Stimulated activated CD4-positive, alpha-beta T cell treated with anti-CD3 and anti-CD28 coated beads, TNF-alpha, amount 100 ng/mL, for 48 hours (primary cell): ENCODE results near the gene HOMER2.

Experiments used
- DNase-seq, 3 donors: peaks; one replicate each; pipeline ENCODE4 v3.0.0-alpha.2; 2020; ENCODE audit warnings: low read depth in 3 of 3

The HOMER2 gene

DNA sequence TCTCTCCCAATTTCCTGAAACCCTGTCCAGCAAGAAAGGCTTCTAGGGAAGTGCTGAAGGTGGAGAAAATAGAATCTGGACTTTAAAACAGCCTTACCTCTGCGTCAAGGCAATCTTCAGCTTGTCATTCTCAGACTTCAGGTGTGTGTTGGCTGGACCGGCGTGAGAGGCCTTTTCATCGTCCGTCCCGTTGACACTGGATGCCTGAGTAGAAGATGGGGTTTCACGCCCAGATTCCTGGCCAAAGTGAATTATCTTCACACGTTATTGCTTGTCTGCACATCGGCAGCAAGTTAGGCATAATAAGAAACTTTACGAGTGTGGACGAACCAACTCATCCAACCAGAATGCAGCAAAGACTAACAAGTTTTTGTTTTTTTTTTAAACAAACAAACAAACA is 93.6 kb downstream of the HOMER2 start:
- DNase-seq, result no peak

DNA sequence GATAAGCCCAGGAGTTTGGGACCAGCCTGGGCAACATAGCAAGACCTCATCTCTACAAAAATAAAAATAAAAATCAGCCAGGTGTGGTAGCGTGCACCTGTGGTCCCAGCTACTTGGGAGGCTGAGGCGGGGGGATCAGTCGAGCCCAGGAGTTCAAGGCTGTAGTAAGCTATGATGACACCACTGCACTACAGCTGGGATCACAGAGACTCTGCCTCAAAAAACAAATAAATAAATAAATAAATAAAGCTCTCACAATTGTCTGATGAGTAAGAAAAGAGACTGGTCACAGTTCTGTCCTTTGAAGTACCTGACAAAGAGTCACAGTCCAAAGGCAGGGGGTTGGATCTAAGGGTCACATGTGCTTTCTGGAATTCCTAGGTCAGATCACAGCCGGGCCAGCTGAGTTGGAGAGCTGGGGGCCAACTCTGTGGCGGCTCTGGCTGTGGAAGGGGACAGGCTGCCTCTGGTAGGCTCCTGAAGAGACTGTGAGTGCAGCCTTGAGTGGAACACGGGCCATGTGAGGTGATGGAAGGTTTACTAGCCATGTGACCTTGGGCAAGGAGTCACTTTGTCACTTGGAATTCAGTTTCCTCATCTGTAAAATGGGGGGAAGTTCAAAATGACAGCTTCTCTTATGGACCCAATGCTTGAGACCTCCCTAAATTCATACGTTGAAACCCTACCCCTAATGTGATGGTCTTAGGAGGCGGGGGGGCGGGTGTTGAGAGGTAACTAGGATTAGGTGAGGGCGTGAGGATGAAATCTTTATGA is 95.9 kb downstream of the HOMER2 start:
- no peak for DNase-seq

DNA sequence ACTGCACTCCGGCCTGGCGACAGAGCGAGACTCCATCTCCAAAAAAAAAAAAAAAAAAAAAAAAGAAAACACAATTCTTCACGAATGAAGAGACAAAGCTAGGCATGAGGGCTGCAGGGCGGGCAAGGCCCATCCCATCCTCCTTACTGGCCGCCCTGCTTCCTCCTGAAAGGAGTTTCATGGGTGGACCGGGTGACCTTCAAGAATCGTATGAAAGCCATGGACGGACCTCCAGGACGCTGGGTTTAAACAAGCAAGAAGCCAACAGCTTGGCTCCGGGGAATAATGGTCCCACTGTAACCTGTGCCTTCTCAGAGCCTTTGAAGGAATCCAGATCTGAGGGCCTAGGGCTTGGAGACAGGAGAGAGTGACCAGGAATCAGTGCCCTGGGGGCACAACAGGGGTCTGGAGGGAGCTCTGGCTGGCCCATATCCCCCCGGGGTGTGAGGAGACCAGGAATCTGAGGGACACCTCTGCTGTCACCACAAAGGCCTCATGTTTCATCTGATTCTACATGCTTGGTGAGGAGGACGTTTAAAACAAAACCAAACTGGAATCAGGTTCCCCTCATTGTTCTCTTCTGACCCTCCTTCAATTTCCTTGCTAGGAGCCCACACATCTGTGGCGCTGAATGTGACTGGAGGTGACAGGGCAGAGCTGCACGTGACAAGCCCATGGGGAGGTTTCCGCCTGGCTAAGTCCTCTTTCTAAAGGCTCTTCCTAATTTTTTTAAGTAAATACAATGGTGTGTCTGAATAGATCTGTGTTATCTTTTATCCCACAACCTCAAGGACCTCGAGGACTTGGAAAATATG is 97.0 kb downstream of the HOMER2 start:
- no peak for DNase-seq

DNA sequence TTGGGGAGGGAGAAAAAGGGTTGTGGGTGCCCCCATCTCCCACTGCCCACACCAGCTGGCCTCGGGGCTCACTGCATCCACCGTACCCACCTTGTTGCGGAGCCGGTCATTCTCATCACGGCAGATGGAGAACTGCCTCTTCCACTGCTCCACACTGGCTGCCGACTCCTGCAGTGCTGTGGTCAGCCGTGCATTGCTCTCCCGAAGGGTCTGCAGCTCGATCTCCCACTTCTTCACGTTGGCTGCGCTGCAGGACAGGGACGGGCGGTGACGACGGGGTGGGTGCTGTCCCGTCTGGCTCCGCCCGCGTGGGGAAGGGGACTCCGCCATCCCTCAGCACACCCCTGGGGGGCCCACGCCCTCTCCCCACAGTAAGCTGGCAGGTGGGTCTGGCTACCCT is 98.0 kb downstream of the HOMER2 start:
- no peak for DNase-seq

DNA sequence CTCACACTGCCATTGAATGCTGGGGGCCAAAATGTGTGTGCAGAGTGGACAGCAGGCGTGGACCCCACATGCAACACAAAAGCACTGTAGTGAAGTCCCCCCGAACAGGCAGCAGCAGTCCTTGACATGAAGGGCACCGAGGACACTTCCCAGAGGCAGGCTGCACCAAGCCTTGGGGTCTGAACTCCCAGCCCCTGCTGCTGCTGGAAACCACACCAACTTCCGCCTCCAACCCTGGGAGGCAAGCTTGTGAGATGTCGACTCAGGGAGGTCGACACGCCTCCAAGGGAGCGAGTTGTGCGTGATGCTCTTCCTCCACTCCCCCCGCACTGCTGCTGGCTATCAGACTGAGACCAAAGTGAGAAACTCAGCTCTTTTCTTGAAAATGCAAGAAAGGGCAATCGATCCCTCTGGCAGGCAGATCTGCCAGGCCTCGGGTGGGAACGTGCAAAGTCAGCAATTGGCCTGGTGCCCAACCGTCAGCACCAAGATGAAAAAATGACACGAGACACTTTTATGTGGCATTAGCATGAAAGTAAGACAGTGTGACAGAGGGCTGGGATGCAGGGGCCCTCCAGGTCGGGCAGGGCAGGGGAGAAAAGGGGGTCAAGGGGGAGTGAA is 99.5 kb downstream of the HOMER2 start:
- no peak for DNase-seq

DNA sequence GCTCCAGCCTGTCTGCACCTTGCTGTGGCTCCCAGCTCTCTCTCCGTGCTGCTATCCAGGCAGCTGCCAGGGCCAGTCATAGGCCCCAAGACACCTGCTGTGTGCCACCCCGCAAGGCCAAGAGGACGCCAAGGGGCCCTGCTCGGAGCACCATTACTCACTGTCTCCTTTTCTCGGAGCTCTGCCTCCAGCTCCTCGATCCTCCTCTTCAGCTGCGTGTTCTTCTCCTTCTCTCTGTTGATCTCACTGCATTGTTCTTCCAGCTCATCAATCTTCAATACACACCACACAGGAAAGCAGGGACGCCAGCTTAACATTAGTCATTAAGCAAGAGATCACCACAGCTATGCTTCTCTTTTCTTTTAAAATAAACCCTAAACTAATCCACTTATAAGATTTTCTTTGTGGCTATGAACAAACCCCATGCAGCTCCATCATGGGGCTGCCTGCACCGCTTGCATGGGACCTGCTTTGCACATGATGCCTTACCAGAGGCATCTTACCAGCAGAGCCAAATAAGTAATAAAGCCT is 100.5 kb downstream of the HOMER2 start:
- no peak for DNase-seq

DNA sequence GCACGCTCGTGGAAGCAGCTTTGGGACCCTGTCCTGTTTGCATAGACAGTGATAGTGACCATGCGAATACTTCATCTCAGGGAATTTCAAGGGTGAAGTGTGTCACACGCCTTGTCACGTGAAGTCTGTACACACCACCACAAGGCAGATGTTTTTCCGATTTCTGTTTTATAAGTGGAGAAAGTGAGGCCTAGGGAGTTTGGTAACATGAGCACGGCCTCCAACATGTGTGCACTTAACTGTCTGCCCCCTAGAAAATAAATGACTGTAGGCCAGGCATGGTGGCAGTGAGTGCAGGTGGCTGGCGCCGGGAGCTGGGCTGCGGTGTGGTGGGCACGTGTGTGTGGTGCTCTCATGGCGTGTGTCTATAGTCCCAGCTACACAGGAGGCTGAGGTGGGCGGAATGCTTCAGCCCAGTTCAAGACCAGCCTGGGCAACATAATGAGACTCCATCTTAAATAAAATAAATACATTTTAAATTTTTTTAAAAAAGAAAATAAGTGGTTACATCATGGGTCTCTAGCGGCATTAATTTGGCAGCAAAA is 101.1 kb downstream of the HOMER2 start:
- no peak for DNase-seq

DNA sequence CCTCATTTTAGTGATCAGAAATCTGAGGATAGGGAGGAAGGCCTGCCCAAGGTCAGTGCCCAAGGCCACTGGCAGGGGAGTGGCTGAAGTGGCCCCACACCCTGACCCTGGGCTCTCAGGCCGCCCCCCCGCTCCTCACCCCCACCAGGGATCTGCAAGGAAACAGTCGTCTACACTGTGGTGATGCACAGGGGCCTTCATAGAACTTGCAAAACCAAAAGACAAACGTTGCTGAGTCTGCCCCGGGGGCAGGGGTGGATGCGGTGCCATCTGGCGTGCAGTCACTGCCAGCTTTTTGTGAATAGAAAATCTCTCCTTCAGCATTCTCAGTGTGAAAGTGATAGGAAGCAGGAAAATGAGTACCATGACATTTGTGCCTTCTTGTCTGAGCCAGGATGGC is 101.8 kb downstream of the HOMER2 start:
- DNase-seq, result no peak

DNA sequence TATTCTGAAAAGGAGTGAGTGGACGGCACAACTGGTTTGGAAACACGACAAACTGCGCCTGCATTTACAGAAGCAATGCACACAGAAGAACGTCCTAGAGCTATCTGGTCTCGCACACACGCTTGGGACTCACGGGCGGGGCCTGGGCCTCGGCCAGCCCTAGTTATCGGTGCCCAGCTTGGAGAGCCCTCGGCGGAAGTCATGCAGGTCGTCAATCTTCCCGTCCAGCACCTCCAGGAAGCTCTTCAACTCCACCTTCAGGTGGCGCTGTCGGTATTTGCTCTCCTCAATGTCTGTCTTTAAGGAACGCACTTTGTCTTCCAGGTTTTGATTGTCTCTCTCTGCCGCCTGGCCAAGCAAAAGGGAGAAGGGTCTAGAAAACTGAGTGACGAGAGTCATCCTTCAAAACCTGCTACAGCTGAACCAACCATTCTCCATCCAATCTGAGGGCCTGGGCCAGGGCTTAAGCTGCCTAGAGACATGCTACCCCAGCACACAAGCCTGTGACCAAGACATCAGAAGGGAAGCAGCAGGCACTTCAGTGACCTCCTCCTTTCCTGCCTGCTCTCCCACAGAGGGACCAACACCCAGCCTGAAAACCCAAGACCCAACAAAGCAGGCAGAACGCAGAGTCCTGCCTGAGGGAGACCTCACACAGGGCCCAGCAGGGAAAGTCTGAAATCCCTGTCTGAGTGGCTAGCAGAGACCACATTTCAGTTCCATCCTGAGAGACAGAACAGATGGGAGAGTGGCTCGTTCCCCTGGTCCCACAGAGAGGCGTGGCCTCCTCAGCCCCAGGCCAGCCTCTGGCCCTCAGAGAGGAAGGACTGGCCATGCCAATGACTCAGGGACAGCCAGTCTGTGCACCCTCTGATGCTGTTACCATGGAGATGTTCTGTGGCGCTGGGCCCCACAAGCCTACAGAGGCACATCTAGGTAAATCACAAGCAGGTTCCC is 102.7 kb downstream of the HOMER2 start:
- peak; percentile 18 to 52 (median 21) for DNase-seq

DNA sequence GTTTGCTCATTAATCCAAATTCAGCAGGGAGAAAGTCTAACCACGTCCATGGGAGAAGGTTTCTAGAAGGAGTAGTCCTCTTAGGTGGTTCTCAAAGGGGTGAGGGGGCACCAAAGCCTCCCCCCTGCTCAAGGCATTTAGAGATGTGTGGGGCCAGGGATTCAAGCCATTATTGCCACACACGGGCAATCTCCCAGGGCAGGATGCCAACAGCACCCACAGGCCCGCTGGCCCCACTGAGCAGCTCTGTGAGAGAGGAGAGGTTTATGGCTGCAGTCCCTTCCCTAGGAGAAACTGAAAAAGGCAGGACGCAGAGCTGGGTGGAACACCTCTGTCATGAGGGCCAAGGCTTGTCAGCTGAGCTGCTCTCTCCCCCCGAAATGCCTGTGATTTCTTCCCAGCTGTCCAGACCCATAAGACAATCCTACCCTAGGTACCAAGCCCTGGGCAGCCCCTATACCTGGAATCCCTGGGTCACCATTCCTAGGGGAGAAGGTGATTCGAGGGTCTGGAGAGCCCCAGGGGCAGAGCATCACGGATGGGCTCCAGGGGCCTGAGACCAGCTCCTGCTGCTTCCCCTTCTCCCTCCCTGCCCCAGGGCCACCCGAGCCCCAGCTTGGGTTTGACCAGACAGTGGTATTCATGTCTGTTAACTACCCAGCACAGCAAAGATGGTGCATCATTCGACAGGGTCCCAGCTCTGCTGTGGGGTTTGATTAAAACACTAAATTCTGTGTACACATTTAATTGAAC is 104.1 kb downstream of the HOMER2 start:
- no peak for DNase-seq

DNA sequence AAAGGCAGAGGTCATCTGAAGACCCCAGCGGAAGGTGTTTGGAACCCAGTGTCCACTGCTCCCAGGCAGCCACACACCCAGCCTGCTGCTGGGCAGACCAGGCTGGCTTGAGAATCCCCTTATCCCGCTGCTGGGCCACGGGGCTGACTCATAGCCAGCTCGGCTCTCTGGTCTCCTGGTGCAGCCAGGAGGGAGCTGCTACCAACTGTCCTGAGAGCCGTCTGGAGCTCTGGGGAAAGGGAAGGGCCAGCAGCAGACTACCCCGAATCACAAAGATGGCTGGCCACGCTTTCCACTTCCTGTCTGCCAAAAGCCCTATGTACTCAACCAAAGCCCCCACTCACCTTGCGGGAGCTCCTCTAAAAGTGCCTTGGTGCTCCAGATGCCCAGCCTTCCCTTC is 104.8 kb downstream of the HOMER2 start:
- DNase-seq, result no peak

DNA sequence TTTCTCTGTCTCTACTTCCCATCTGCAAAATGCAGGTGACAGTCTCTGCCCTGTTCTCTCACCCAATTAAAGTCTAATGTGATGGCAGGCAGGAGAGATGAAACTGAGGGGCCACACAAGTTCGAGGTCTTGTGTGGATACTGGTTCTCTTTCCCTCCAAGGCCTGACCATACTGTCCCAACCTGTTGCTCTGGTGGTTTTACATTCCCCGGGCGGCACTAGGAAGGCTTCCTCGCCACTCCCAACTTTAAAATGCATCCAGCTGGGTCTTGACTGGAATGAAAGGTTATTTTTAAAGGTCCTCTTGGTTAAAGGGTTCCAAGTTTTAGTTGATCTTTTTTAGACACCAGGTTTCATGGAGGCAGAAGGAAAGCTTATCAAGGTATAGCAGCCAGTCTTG is 105.9 kb downstream of the HOMER2 start:
- no peak for DNase-seq

DNA sequence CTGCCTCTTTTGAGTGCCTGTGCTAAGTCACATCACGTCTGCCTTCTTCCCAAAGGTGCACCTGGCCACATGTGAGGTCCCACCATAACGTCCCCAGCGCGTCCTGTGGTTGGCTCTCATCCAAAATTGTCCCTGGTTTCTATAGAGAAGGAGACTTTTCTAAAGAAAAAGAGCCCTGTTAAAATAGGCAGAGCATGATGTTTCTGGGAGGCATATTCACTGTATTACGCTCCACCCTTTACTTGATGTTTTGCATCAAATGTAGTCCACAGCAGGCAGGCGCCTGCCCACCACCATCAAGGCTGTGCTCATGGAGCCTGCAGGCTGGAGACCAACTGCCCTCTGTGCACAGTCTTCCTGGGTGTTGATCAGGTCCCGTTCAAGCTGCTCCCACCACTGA is 106.8 kb downstream of the HOMER2 start:
- DNase-seq, result no peak

DNA sequence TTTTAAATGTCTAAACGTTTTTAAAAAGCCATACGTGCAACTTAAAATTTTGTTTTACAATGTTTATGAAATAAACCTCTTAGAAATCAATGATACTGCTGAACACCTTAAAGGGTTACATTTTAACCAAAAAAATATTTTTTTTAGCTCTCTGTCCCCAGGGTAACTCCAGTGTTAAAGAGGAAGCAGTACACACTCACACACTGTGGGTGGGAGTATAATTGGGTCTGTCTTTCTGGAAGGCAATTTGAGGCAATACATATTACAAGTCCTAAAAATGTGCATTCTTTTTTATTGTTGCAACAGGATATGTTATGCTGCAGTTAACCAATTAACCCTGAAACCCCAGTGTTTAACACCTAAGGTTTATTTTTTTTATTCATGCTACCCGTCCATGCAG is 109.0 kb downstream of the HOMER2 start:
- no peak for DNase-seq

DNA sequence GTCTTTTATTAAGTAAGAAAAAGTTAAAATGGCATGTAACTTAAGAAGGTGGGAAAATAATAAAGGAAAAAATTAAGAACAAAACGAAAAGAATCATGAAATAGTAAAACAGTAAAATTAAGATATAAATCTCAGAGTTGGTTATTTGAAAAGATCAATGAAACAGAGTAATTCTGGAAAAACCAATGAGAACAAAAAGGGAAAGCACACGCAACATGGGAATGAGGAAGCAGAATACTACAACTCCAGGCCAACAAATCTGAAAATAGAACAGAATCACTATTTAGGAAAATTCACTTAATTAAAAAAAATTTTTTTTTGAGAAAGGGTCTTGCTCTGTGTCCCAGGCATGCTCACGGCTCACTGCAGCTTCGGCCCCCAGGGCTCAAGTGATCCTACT is 112.4 kb downstream of the HOMER2 start:
- no peak for DNase-seq

DNA sequence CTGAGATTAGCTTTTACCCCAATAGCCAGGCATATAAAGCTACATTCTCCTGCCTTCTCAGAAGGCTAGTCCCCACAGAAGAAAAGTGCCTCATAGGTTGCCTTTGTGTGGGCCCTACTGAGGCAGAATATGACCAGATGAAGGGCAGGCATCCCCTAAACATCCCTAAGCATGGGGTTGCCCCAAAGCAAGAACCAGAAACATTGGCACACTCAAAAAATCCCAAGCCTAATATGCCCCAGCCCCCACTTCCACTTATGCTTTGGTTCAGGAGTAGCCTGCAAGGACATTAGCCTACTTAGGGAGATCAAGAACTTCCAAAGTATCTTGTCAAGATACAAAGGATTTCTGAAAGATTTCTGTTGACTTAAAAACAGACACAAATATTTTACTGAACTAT is 113.4 kb downstream of the HOMER2 start:
- DNase-seq, result no peak

DNA sequence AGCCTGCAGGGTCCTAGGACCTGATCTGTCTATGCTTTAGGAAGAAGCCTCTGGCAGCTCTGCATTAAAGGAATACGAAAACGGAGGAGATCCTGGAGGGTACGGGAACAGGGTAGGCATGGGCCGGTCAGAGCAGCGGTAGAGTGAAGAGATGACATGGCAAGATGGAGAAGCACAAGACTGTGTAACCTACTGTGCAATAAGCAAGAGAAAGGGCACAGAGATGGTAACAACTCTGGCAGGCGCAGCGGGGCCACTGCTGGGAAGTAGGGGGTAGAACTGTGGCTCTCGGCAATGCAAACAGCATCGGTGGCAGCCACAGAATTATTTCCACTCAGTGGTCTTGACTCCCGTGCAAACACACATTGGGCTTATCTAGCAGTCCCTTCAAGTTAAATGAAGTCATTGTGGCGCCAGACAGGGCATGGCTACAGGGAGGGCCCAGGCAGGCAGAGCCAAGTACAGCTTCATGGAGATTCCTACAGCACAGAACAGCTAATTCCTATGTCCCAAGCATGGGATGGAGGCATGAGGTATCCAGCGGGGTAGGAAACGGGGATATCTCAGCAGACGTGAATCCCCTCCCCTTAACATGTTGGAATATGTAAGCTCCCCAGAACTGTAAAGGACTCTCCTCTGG is 114.3 kb downstream of the HOMER2 start:
- no peak for DNase-seq

DNA sequence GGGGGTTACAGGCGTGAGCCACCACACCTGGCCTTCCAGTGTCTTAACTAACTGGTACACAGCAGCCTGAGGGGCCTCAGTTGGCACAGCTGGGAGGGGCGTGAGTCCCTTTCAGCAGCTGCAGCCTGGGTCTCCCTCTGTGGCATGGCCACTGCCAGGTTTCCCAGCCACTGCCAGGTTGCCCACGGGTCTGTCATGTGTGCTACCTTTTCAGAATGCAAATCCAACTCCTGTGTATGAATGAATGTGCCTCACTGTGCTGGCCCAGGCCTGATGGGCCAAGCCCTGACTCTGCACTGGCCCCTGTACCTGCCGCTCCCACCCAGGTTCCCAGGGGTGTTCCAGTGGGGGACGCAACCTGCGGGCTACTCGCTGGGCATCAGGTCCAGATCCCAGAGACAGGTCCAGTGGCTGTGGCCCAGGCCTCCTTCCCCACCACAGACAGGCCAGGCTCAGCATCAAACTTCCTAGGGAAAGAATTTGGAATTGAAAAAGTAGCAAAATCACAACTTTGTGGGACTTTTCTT is 117.1 kb downstream of the HOMER2 start:
- no peak for DNase-seq

DNA sequence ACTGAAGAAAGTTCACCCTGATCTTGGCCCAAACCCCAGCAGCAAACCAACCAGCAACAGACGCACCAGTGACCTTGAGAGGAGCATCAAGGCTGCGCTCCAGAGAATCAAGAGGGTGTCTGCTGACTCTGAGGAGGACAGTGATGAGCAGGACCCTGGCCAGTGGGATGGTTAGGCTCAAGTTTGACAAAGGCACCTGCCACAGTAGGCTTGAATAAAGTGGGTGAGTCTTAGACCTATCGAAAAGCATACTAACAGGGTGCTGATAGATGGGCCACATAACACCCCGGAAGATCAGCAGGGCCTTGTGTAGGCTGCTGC is 119.2 kb downstream of the HOMER2 start:
- no peak for DNase-seq
